Coronary artery (tissue), 2 donors: ENCODE data around the gene OR14K1.
"Not testable (repeated sequence)": the region's sequence is repeated elsewhere in the genome, so short reads cannot be mapped to it uniquely, and the experiment has no call there.

ENCODE experiments used
- DNase-seq: peaks from one replicate; pipeline ENCODE4 v3.0.0-alpha.2; 2017; ENCODE audit warnings: low spot score
- H3K27ac ChIP-seq, 2 donors: fragments of 200-600 bp; sonication (generic); one replicate each; pipeline ENCODE4 v1.5.1; 2016 to 2019
- H3K4me3 ChIP-seq: fragments of 200-600 bp; sonication (generic); 2 replicates; pipeline ENCODE4 v1.5.1; 2016; ENCODE audit warnings: mild to moderate bottlenecking, moderate library complexity
- TF ChIP-seq, protein P1 (sequence below): fragments of 200-600 bp; sonication (generic); IDR thresholded peaks from one replicate; pipeline ENCODE4 v1.5.1; 2019; ENCODE audit warnings: antibody characterized with exemption

OR14K1 gene, protein sequence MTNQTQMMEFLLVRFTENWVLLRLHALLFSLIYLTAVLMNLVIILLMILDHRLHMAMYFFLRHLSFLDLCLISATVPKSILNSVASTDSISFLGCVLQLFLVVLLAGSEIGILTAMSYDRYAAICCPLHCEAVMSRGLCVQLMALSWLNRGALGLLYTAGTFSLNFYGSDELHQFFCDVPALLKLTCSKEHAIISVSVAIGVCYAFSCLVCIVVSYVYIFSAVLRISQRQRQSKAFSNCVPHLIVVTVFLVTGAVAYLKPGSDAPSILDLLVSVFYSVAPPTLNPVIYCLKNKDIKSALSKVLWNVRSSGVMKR

DNA sequence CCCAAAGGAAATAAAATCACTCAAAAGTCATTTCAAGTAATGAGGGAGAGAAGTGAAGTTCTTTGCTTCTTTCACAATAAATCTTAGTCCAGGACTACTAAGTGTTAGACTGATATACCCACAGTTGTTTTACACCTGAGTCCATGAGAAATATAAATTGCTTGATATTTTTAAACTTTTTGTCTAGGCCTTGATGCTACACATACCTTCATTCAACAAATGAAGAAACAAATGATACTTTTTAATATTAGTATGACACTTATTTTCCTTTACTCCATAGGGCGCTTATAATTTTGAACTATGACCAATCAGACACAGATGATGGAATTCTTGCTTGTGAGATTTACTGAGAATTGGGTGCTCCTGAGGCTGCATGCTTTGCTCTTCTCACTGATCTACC, at the start of gene OR14K1:
Gene OR14K1 (plus strand): TSS at position 301 of the 400 bp plus-strand sequence. CDS start 0 bp downstream, at position 301.
- TF ChIP-seq, protein P1, sequence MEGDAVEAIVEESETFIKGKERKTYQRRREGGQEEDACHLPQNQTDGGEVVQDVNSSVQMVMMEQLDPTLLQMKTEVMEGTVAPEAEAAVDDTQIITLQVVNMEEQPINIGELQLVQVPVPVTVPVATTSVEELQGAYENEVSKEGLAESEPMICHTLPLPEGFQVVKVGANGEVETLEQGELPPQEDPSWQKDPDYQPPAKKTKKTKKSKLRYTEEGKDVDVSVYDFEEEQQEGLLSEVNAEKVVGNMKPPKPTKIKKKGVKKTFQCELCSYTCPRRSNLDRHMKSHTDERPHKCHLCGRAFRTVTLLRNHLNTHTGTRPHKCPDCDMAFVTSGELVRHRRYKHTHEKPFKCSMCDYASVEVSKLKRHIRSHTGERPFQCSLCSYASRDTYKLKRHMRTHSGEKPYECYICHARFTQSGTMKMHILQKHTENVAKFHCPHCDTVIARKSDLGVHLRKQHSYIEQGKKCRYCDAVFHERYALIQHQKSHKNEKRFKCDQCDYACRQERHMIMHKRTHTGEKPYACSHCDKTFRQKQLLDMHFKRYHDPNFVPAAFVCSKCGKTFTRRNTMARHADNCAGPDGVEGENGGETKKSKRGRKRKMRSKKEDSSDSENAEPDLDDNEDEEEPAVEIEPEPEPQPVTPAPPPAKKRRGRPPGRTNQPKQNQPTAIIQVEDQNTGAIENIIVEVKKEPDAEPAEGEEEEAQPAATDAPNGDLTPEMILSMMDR = no peak
- Histone ChIP-seq H3K27ac (no peak within 1 kb of the TSS), H3K4me3 (no peak within 1 kb of the TSS)
- DNase-seq = no peak

DNA sequence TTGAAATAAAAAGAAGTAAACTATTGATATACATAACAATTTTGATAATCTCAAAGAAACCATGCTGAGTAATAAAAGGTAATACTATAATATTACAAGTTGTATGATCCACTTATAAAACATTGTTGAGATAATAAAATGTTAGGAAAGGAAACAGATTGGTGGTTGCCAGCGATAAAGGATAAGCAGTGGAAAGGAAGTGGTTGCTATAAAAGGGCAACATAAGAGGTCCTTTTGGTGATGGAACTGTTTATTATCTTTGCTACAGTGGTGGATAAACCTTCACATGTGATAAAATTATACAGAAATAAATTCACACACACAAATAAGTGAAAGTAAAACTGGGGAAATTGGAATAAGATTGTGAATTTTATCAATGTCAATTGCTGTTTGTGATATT, 37.1 kb upstream of the OR14K1 start:
- DNase-seq = no peak
- TF ChIP-seq, protein P1 = no peak
- H3K4me3 ChIP-seq = no peak overlapping the region
- H3K27ac ChIP-seq = no peak overlapping the region

DNA sequence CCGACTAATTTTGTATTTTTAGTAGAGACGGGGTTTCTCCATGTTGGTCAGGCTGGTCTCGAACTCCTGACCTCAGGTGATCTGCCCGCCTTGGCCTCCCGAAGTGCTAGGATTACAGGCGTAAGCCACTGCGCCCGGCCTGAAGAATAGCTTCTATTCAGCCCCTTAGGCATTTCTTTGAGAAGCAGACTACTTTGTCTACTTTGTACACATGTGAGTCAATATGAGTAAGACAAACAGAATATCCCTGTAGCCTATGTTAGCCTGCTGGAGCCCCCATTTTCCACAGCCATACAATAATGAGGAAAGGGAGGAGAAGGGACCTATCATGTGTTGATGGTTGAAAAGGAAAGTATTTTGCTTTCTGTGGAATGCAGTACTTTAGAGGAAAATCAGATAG, 27.7 kb upstream of the OR14K1 start:
- H3K4me3 ChIP-seq, H3K27ac ChIP-seq, DNase-seq: not testable (repeated sequence)

DNA sequence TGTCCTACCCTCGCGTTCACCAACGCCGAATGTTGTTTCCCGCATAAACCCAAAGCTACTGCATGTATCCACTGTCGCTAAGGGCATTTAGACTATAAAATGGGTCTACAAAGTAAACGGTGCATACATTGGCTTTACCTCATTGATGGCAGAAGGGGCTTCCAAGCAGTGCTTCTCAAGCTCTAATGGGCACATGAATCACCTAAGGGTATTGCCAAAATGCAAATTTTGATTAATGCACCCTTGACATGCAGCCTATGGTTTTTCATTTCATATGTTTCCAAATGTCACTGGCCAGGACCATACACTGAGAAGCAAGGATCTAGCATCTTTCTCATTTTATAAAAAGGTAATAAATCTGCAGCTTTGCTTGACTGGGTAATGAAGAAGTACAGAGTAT, 24.7 kb upstream of the OR14K1 start:
- no peak for DNase-seq
- Histone ChIP-seq H3K4me3 (no peak overlapping the region), H3K27ac (no peak overlapping the region)
- TF ChIP-seq, protein P1 = no peak

DNA sequence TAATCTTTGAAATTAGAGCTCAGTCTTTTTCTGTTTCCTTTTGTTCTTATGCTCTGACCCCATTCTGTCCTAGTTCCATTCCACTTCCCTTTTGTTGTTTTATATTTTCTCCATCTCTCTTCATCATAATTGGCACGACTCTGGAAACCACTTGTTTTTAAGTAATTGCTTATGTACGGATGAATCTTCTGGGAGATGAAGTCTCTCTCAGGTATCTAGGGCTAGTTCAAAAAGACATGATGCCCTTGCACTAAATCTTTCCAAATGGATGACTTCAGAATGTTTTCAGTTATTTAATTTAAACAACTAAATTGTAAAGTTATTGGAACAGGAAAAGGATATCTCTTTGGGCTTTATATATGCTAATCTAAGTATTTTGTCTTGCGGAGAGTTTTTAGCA, 21.9 kb upstream of the OR14K1 start, which contains the start of gene OR6F1:
Gene OR6F1 (minus strand): TSS at position 101 of the 400 bp plus-strand sequence. CDS start 3,891 bp downstream, outside the sequence.
- TF ChIP-seq, protein P1 = no peak
- DNase-seq = no peak
- no peak within 1 kb of the TSS for H3K27ac ChIP-seq

DNA sequence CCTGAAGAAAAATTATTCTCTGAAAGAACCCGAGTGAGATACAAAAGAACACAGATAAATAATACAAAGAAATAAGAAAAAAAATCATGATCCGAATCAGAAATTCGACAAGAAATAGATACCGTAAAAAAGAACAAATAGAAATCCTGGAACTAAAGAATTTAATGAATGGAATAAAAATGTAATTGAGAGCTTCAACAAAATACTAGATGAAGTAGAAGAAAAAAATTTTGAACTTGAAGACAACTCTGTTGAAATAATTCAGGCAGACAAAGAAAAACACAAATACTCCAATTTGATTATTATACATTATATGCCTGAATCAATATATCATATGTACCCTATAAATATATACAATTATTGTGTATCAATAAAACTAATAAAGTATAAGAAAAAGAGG, 17.2 kb upstream of the OR14K1 start:
- Histone ChIP-seq H3K4me3 (no peak overlapping the region), H3K27ac (no peak overlapping the region)
- no peak for DNase-seq
- TF ChIP-seq, protein P1 = no peak

More for the DNA sequence above, 21.9 kb upstream of the OR14K1 start, which contains the start of gene OR6F1:
- H3K4me3 ChIP-seq = no peak within 1 kb of the TSS

DNA sequence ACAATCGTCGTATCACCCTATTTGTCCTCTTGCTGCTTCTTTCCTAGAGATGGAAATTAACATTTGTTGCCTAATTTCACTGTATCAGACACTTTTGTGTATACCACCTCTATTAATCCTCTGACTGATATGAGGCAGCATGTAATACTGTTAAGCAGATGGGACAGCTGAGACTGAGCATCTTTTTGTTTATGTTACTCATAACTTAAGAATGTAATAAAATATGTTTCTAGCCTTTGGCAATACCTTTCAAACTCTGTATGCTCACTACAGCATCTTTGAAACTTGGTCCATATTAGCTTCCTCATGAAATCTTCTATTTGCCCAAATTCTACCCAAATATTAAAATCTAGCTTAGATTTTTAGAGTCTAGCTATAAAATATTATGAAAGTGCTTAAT, 2.3 kb downstream of the OR14K1 start:
- TF ChIP-seq, protein P1 = no peak
- Histone ChIP-seq H3K4me3 (no peak overlapping the region), H3K27ac (no peak overlapping the region)
- DNase-seq = no peak
